GM21717 (cell line): ENCODE results near the gene EIF4G3.
"Not testable (repeated sequence)": the region's sequence is repeated elsewhere in the genome, so short reads cannot be mapped to it uniquely, and the experiment has no call there.

ENCODE experiments used
- ATAC-seq: cut with Tn5 transposase; IDR thresholded peaks from one replicate; pipeline ENCODE4 v1.9.1; 2021; ENCODE audit warnings: mild to moderate bottlenecking, moderate library complexity; ENCODE audit not compliant: unreplicated experiment

The EIF4G3 gene

GRCh38 chr1:21077085-21077484 lies 99.6 kb downstream of the EIF4G3 start:
- ATAC-seq: no peak

GRCh38 chr1:21072721-21073120 lies 104.0 kb downstream of the EIF4G3 start:
- ATAC-seq: no peak

- no peak for ATAC-seq
Observed at GRCh38 chr1:21069549-21069948, 107.1 kb downstream of the EIF4G3 start.

GRCh38 chr1:21068937-21069336 lies 107.8 kb downstream of the EIF4G3 start:
- ATAC-seq: no peak

- no peak for ATAC-seq
Observed at GRCh38 chr1:21067551-21068227, 109.0 kb downstream of the EIF4G3 start.

- no peak for ATAC-seq
Observed at GRCh38 chr1:21066356-21067012, 110.2 kb downstream of the EIF4G3 start.

GRCh38 chr1:21065851-21066250 lies 110.8 kb downstream of the EIF4G3 start:
- no peak for ATAC-seq

GRCh38 chr1:21064057-21064456 lies 112.6 kb downstream of the EIF4G3 start:
- no peak for ATAC-seq

GRCh38 chr1:21060523-21060922 lies 116.2 kb downstream of the EIF4G3 start:
- ATAC-seq: no peak

GRCh38 chr1:21059021-21059420 lies 117.7 kb downstream of the EIF4G3 start:
- no peak for ATAC-seq

GRCh38 chr1:21058035-21058793 lies 118.5 kb downstream of the EIF4G3 start:
- ATAC-seq: no peak

GRCh38 chr1:21053189-21053928 lies 123.3 kb downstream of the EIF4G3 start:
- ATAC-seq: not testable (repeated sequence)

GRCh38 chr1:21052034-21052433 lies 124.7 kb downstream of the EIF4G3 start:
- ATAC-seq: no peak

- ATAC-seq: no peak
Observed at GRCh38 chr1:21051177-21051825, 125.4 kb downstream of the EIF4G3 start.

GRCh38 chr1:21050031-21050430 lies 126.7 kb downstream of the EIF4G3 start:
- no peak for ATAC-seq

GRCh38 chr1:21048462-21048861 lies 128.2 kb downstream of the EIF4G3 start:
- no peak for ATAC-seq

GRCh38 chr1:21046132-21046531 lies 130.6 kb downstream of the EIF4G3 start:
- no peak for ATAC-seq

GRCh38 chr1:21045351-21045750 lies 131.3 kb downstream of the EIF4G3 start:
- ATAC-seq: no peak

GRCh38 chr1:21042929-21043605 lies 133.6 kb downstream of the EIF4G3 start:
- ATAC-seq: no peak

- ATAC-seq: no peak
Observed at GRCh38 chr1:21041541-21041940, 135.2 kb downstream of the EIF4G3 start.
